ENCODE data around the gene LEF1.

GRCh38 chr4:108055787-108056186, 112.9 kb downstream of the LEF1 start:
- TF ChIP-seq CTCF (conservative IDR thresholded peaks at IDR 0.05 in 1 of 2, IDR thresholded peaks at IDR 0.05 in 1 of 2; ENCODE audit: low read depth in 1 of 2, low read length in 2 of 2): no peak
- no peak for TF ChIP-seq EZH2 (IDR thresholded peaks at IDR 0.05; ENCODE audit: low read length, missing control alignments)
